Osteoblast (primary cell): Measurements from ENCODE around the gene APELA. TPM values are rescaled to one million over a fixed set of nuclear protein-coding genes. Genes with fewer than 3 reads are reported as not detected.

Experiments used
- DNase-seq: peaks from one replicate; pipeline ENCODE4 v3.0.0; 2011; ENCODE audit warnings: low spot score, mixed read lengths; ENCODE audit not compliant: insufficient read length; ENCODE audit errors: missing footprints
- H2AFZ ChIP-seq: 2 replicates; pipeline ENCODE4 v1.6.0; 2011; ENCODE audit warnings: mild to moderate bottlenecking, low read length
- H3K27ac ChIP-seq: 2 replicates; pipeline ENCODE4 v1.5.1; 2011; ENCODE audit warnings: mild to moderate bottlenecking, low read depth, low read length, moderate library complexity
- H3K27me3 ChIP-seq: 2 replicates; pipeline ENCODE4 v1.6.0; 2012; ENCODE audit warnings: mild to moderate bottlenecking, control low read depth, inconsistent platforms, low read length, moderate library complexity; ENCODE audit not compliant: insufficient read depth
- H3K36me3 ChIP-seq: 2 replicates; pipeline ENCODE4 v1.5.1; 2011; ENCODE audit warnings: mild to moderate bottlenecking, low read length, control low read depth, moderate library complexity; ENCODE audit not compliant: insufficient read depth
- H3K4me1 ChIP-seq: 2 replicates; pipeline ENCODE4 v1.5.1; 2011; ENCODE audit warnings: mild to moderate bottlenecking, low read length, control low read depth, moderate library complexity; ENCODE audit not compliant: insufficient read depth
- H3K4me2 ChIP-seq: 2 replicates; pipeline ENCODE4 v1.6.0; 2011; ENCODE audit warnings: mild to moderate bottlenecking, low read length; ENCODE audit not compliant: insufficient read depth
- H3K4me3 ChIP-seq: fragments of 200-600 bp; sonication (generic); 3 replicates; pipeline ENCODE4 v1.5.1; 2012; ENCODE audit warnings: mild to moderate bottlenecking, low read length, inconsistent platforms; ENCODE audit not compliant: insufficient read depth
- H3K79me2 ChIP-seq: 2 replicates; pipeline ENCODE4 v1.6.0; 2012; ENCODE audit warnings: mild to moderate bottlenecking, low read length, control low read depth, inconsistent platforms; ENCODE audit not compliant: insufficient read depth
- H3K9me3 ChIP-seq: 2 replicates; pipeline ENCODE4 v1.5.1; 2011; ENCODE audit warnings: low read depth, low read length, control low read depth
- H4K20me1 ChIP-seq: 2 replicates; pipeline ENCODE4 v1.6.0; 2012; ENCODE audit warnings: mild to moderate bottlenecking, low read length, control low read depth; ENCODE audit not compliant: insufficient read depth
- total RNA-seq: library from RNA; depleted of rRNA; stranded (reverse); fragments of >200 nt; gene quantifications from 2 replicates; pipeline ENCODE4 v1.2.3, GENCODE V29; 2012
- TF ChIP-seq, protein P1 (sequence below): IDR thresholded peaks from 2 replicates; pipeline ENCODE4 v1.5.1; 2011; ENCODE audit warnings: mild to moderate bottlenecking, low read depth, low read length, moderate library complexity; ENCODE audit errors: extremely low read depth

Gene APELA
- total RNA-seq, 1 donor = not detected

DNA sequence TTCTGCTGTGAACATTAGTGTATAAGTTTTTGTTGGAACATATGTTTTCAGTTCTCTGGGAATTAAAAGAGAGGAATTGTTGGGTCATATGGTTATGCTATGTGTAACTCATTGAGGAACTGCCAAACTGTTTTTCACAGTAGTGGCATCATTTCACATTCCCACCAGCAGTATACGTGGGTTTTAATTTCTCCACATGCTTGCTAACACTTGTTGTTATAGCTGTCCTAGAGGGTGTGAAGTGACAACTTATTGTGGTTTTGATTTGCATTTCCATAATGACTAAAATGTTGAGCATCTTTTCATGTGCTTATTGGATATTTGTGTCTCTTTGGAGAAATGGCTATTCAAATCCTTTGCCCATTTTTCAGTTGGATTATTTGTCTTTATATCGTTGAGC is 13.7 kb downstream of the APELA start:
- H3K36me3 ChIP-seq = no peaks in the 10 kb centered on the region
- H3K4me3 ChIP-seq = no peak overlapping the region
- no peaks in the 10 kb centered on the region for H4K20me1 ChIP-seq
- no peak overlapping the region for H3K27ac ChIP-seq
- H3K79me2 ChIP-seq = no peaks in the 10 kb centered on the region
- H3K27me3 ChIP-seq = no peaks in the 10 kb centered on the region
- no peak for DNase-seq
- H2AFZ ChIP-seq = no peak overlapping the region
- H3K4me1 ChIP-seq = no peaks in the 10 kb centered on the region
- H3K4me2 ChIP-seq = no peak overlapping the region
- no peaks in the 10 kb centered on the region for H3K9me3 ChIP-seq
- TF ChIP-seq, protein P1, sequence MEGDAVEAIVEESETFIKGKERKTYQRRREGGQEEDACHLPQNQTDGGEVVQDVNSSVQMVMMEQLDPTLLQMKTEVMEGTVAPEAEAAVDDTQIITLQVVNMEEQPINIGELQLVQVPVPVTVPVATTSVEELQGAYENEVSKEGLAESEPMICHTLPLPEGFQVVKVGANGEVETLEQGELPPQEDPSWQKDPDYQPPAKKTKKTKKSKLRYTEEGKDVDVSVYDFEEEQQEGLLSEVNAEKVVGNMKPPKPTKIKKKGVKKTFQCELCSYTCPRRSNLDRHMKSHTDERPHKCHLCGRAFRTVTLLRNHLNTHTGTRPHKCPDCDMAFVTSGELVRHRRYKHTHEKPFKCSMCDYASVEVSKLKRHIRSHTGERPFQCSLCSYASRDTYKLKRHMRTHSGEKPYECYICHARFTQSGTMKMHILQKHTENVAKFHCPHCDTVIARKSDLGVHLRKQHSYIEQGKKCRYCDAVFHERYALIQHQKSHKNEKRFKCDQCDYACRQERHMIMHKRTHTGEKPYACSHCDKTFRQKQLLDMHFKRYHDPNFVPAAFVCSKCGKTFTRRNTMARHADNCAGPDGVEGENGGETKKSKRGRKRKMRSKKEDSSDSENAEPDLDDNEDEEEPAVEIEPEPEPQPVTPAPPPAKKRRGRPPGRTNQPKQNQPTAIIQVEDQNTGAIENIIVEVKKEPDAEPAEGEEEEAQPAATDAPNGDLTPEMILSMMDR = no peak

- H3K4me2 ChIP-seq = no peak overlapping the region
- no peaks in the 10 kb centered on the region for H4K20me1 ChIP-seq
- no peaks in the 10 kb centered on the region for H3K36me3 ChIP-seq
- H3K9me3 ChIP-seq = no peaks in the 10 kb centered on the region
- no peak overlapping the region for H3K27ac ChIP-seq
- no peak overlapping the region for H2AFZ ChIP-seq
- no peak overlapping the region for H3K4me3 ChIP-seq
- TF ChIP-seq, protein P1 = no peak
- DNase-seq = no peak
- no peaks in the 10 kb centered on the region for H3K27me3 ChIP-seq
- no peaks in the 10 kb centered on the region for H3K79me2 ChIP-seq
- no peaks in the 10 kb centered on the region for H3K4me1 ChIP-seq
Measured at GRCh38 chr4:164892018-164892417, 15.0 kb downstream of the APELA start.

- Histone ChIP-seq H3K4me3 (no peak overlapping the region), H2AFZ (no peak overlapping the region), H3K27me3 (no peaks in the 10 kb centered on the region), H3K27ac (no peak overlapping the region), H4K20me1 (no peaks in the 10 kb centered on the region), H3K4me1 (no peaks in the 10 kb centered on the region), H3K9me3 (no peaks in the 10 kb centered on the region), H3K36me3 (no peaks in the 10 kb centered on the region), H3K4me2 (no peak overlapping the region), H3K79me2 (no peaks in the 10 kb centered on the region)
- DNase-seq = no peak
- TF ChIP-seq, protein P1 = no peak
Measured at GRCh38 chr4:164894702-164895101, 17.7 kb downstream of the APELA start.

DNA sequence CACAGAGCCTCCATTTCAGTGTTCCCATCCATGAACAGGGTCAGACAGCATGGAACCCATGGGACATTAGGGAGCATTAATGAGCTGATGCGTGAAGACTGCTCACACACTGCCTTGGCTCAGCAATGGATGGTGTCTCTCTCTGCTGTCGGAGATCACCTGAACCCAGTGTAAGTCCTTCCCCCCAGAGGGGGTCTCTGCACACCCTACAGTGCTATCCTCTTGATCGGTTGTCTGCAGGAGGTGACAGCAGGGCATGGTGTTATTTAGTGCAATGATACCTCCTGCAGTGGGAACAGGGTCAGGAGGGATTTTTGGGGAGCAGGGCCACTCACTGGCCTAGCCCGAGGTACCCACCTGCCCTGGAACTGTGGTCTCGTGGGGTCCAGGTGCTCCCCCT is 25.6 kb downstream of the APELA start:
- Histone ChIP-seq H3K4me3 (no peak overlapping the region), H3K4me2 (no peak overlapping the region), H4K20me1 (no peaks in the 10 kb centered on the region), H3K9me3 (no peaks in the 10 kb centered on the region), H3K79me2 (no peaks in the 10 kb centered on the region), H3K4me1 (no peaks in the 10 kb centered on the region), H2AFZ (no peak overlapping the region), H3K27me3 (no peaks in the 10 kb centered on the region), H3K27ac (no peak overlapping the region), H3K36me3 (no peaks in the 10 kb centered on the region)
- TF ChIP-seq, protein P1 = no peak
- DNase-seq = no peak
